ENCODE measurements around the gene CHCHD3. TPM values are rescaled to one million over a fixed set of nuclear protein-coding genes. Genes with fewer than 3 reads are reported as not detected.

CHCHD3 gene
- total RNA-seq, 1 donor from 2014 or later: 107 TPM

GRCh38 chr7:132815130-132815529 lies 266.8 kb downstream of the CHCHD3 start:
- Mint-ChIP-seq H3K9me3 (peaks cover 5% of the 10 kb centered on the region), H3K4me3 (no peak overlapping the region), H3K36me3 (ENCODE audit: low read depth) (peaks cover 6% of the 10 kb centered on the region), H3K27me3 (ENCODE audit: low read depth) (no peaks in the 10 kb centered on the region), H3K4me1 (peaks cover 15% of the 10 kb centered on the region), H3K27ac (ENCODE audit: unreplicated experiment) (no peak overlapping the region)
- TF ChIP-seq CTCF (conservative IDR thresholded peaks at IDR 0.05): no peak
- no peak for DNase-seq (ENCODE audit: low read depth, low spot score)

- no peak for TF ChIP-seq CTCF (conservative IDR thresholded peaks at IDR 0.05)
- H3K27ac Mint-ChIP-seq (ENCODE audit: unreplicated experiment): no peak overlapping the region
- H3K27me3 Mint-ChIP-seq (ENCODE audit: low read depth): no peaks in the 10 kb centered on the region
- H3K4me3 Mint-ChIP-seq: no peak overlapping the region
- H3K9me3 Mint-ChIP-seq: peaks cover 5% of the 10 kb centered on the region
- peaks cover under 1% of the 10 kb centered on the region for H3K4me1 Mint-ChIP-seq
- DNase-seq (ENCODE audit: low read depth, low spot score): no peak
- peaks cover 6% of the 10 kb centered on the region for H3K36me3 Mint-ChIP-seq (ENCODE audit: low read depth)
Measured at GRCh38 chr7:132810561-132810960, 271.3 kb downstream of the CHCHD3 start.

GRCh38 chr7:132806834-132807233 lies 275.1 kb downstream of the CHCHD3 start:
- no peaks in the 10 kb centered on the region for H3K4me1 Mint-ChIP-seq
- H3K9me3 Mint-ChIP-seq: no peaks in the 10 kb centered on the region
- no peak overlapping the region for H3K4me3 Mint-ChIP-seq
- no peak for DNase-seq (ENCODE audit: low read depth, low spot score)
- no peak overlapping the region for H3K27ac Mint-ChIP-seq (ENCODE audit: unreplicated experiment)
- no peaks in the 10 kb centered on the region for H3K27me3 Mint-ChIP-seq (ENCODE audit: low read depth)
- no peak for TF ChIP-seq CTCF (conservative IDR thresholded peaks at IDR 0.05)
- H3K36me3 Mint-ChIP-seq (ENCODE audit: low read depth): no peaks in the 10 kb centered on the region

GRCh38 chr7:132805766-132806165 lies 276.1 kb downstream of the CHCHD3 start:
- Mint-ChIP-seq H3K27ac (ENCODE audit: unreplicated experiment) (no peak overlapping the region), H3K36me3 (ENCODE audit: low read depth) (no peaks in the 10 kb centered on the region), H3K4me3 (no peak overlapping the region), H3K9me3 (no peaks in the 10 kb centered on the region), H3K4me1 (no peaks in the 10 kb centered on the region), H3K27me3 (ENCODE audit: low read depth) (no peaks in the 10 kb centered on the region)
- no peak for TF ChIP-seq CTCF (conservative IDR thresholded peaks at IDR 0.05)
- no peak for DNase-seq (ENCODE audit: low read depth, low spot score)

- Mint-ChIP-seq H3K4me3 (no peak overlapping the region), H3K27me3 (ENCODE audit: low read depth) (no peaks in the 10 kb centered on the region), H3K36me3 (ENCODE audit: low read depth) (no peaks in the 10 kb centered on the region), H3K4me1 (no peaks in the 10 kb centered on the region), H3K27ac (ENCODE audit: unreplicated experiment) (no peak overlapping the region), H3K9me3 (no peaks in the 10 kb centered on the region)
- DNase-seq (ENCODE audit: low read depth, low spot score): no peak
- no peak for TF ChIP-seq CTCF (conservative IDR thresholded peaks at IDR 0.05)
Measured at GRCh38 chr7:132804849-132805485, 276.9 kb downstream of the CHCHD3 start.

All from neural crest cell (in vitro differentiated cells).